HepG2 (cell line): Measurements from ENCODE around the gene ZNF615. TPM values are rescaled to one million over a fixed set of nuclear protein-coding genes. Genes with fewer than 3 reads are reported as not detected.

Experiments used
- DMAP1 ChIP-seq: IDR thresholded peaks from 2 replicates; pipeline ENCODE4 v1.6.1; 2016
- DZIP1 ChIP-seq: sonication (generic); formaldehyde crosslinking; IDR thresholded peaks from 2 replicates; pipeline ENCODE4 v1.5.0; 2020; ENCODE audit warnings: mild to moderate bottlenecking, missing genetic modification reagents
- GATAD1 ChIP-seq: IDR thresholded peaks from 2 replicates; pipeline ENCODE4 v1.6.1; 2016; ENCODE audit warnings: missing genetic modification reagents, missing compliant biosample characterization
- IRX3 ChIP-seq: sonication (generic); formaldehyde crosslinking; IDR thresholded peaks from 2 replicates; pipeline ENCODE4 v1.8.1; 2023; ENCODE audit warnings: mild to moderate bottlenecking, low read depth, missing genetic modification reagents, borderline replicate concordance
- MTF1 ChIP-seq: sonication (generic); formaldehyde crosslinking; IDR thresholded peaks from 2 replicates; pipeline ENCODE4 v1.5.0; 2020; ENCODE audit warnings: missing genetic modification reagents
- NR0B2 ChIP-seq: sonication (generic); formaldehyde crosslinking; IDR thresholded peaks from 2 replicates; pipeline ENCODE4 v1.4.0; 2020; ENCODE audit warnings: mild to moderate bottlenecking, missing genetic modification reagents
- PRDM10 ChIP-seq: sonication (generic); formaldehyde crosslinking; IDR thresholded peaks from 2 replicates; pipeline ENCODE4 v1.4.0; 2020; ENCODE audit warnings: low read depth, missing genetic modification reagents
- TCF12 ChIP-seq, 2 experiments: fragments of 450-650 bp in 1 of 2; sonication (generic) in 1 of 2; formaldehyde crosslinking in 1 of 2; IDR thresholded peaks; 2 replicates each; pipeline versions ENCODE4 v1.6.1 to v1.8.0; 2017 to 2022; ENCODE audit warnings: antibody characterized with exemption in 1 of 2, mild to moderate bottlenecking in 1 of 2, missing genetic modification reagents in 1 of 2, moderate library complexity in 1 of 2
- TRIM24 ChIP-seq: sonication (generic); formaldehyde crosslinking; IDR thresholded peaks from 2 replicates; pipeline ENCODE4 v1.8.0; 2022; ENCODE audit warnings: mild to moderate bottlenecking, missing genetic modification reagents
- ZC3H13 ChIP-seq: sonication (generic); formaldehyde crosslinking; IDR thresholded peaks from 2 replicates; pipeline ENCODE4 v1.8.1; 2023; ENCODE audit warnings: mild to moderate bottlenecking, missing genetic modification reagents, moderate library complexity
- ZNF296 ChIP-seq: sonication (generic); formaldehyde crosslinking; conservative IDR thresholded peaks from 2 replicates; pipeline ENCODE4 v1.5.0; 2020; ENCODE audit warnings: mild to moderate bottlenecking, missing genetic modification reagents
- ZNF367 ChIP-seq: sonication (generic); formaldehyde crosslinking; IDR thresholded peaks from 2 replicates; pipeline ENCODE4 v1.4.0; 2020; ENCODE audit warnings: missing genetic modification reagents, borderline replicate concordance
- ZNF484 ChIP-seq: sonication (generic); formaldehyde crosslinking; IDR thresholded peaks from 2 replicates; pipeline ENCODE4 v1.5.1; 2020; ENCODE audit warnings: mild to moderate bottlenecking, low read depth, missing genetic modification reagents, borderline replicate concordance
- ZNF761 ChIP-seq: sonication (generic); formaldehyde crosslinking; conservative IDR thresholded peaks from 2 replicates; pipeline ENCODE4 v1.4.0; 2020; ENCODE audit warnings: mild to moderate bottlenecking, missing genetic modification reagents
- polyA plus RNA-seq, 8 experiments: library from polyadenylated mRNA; depleted of rRNA in 3 of 8; stranded (reverse) in 7 of 8; unstranded in 1 of 8; fragments of >200 nt; fragmentation: Illumina TruSeq in 4 of 8; extraction: Trizol in 4 of 8; gene quantifications; 2 replicates each; pipeline versions ENCODE4 v1.2.1 to v1.2.3, GENCODE V29; 2011 to 2016; ENCODE audit warnings: low read depth in 4 of 8, missing spikeins in 1 of 8, mixed read lengths in 1 of 8; ENCODE audit not compliant: insufficient read depth in 1 of 8
- total RNA-seq, 5 experiments: library from RNA; depleted of rRNA; stranded (reverse); fragments of >200 nt; fragmentation: Illumina TruSeq; extraction: Trizol; gene quantifications; 2 replicates each; pipeline ENCODE4 v1.2.3, GENCODE V29; 2016; ENCODE audit warnings: low read depth in 1 of 5
- TF ChIP-seq, protein P1 (sequence below): sonication (generic); formaldehyde crosslinking; IDR thresholded peaks from 2 replicates; pipeline ENCODE4 v1.4.0; 2020; ENCODE audit warnings: missing genetic modification reagents, mild to moderate bottlenecking, borderline replicate concordance
- TF ChIP-seq, protein P2 (sequence below): IDR thresholded peaks from 2 replicates; pipeline ENCODE4 v1.6.1; 2016; ENCODE audit warnings: missing compliant biosample characterization, missing genetic modification reagents, borderline replicate concordance

ZNF615 gene
- total and polyA plus RNA-seq, 2 of the 13 experiments (the other 11 are each of a cell fraction or from before 2014, with no cell fraction given), result 5.2 to 7.8 TPM

GRCh38 chr19:52028027-52028779, 20.2 kb upstream of the ZNF615 start, which contains the start of gene ZNF614 (continued):
- TF ChIP-seq, protein P1, sequence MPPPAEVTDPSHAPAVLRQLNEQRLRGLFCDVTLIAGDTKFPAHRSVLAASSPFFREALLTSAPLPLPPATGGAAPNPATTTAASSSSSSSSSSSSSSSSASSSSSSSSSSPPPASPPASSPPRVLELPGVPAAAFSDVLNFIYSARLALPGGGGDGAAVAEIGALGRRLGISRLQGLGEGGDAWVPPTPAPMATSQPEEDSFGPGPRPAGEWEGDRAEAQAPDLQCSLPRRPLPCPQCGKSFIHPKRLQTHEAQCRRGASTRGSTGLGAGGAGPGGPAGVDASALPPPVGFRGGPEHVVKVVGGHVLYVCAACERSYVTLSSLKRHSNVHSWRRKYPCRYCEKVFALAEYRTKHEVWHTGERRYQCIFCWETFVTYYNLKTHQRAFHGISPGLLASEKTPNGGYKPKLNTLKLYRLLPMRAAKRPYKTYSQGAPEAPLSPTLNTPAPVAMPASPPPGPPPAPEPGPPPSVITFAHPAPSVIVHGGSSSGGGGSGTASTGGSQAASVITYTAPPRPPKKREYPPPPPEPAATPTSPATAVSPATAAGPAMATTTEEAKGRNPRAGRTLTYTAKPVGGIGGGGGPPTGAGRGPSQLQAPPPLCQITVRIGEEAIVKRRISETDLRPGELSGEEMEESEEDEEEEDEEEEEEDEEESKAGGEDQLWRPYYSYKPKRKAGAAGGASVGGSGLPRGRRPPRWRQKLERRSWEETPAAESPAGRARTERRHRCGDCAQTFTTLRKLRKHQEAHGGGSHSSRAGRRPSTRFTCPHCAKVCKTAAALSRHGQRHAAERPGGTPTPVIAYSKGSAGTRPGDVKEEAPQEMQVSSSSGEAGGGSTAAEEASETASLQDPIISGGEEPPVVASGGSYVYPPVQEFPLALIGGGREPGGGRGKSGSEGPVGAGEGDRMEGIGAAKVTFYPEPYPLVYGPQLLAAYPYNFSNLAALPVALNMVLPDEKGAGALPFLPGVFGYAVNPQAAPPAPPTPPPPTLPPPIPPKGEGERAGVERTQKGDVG (CRISPR knock-in tag), result no peak
- TF ChIP-seq DMAP1 (CRISPR knock-in tag), result peak; percentile 96
- TF ChIP-seq MTF1 (CRISPR knock-in tag), result 0 out of 2 replicates have a peak, but pooled peaks have one; percentile 9
- peak; percentile 60; the same call in 1 of the 2 replicates for TF ChIP-seq ZC3H13 (CRISPR knock-in tag)
- TF ChIP-seq ZNF367 (CRISPR knock-in tag), result no peak
- TF ChIP-seq ZNF296 (CRISPR knock-in tag), result no peak
- no peak for TF ChIP-seq ZNF484
- TF ChIP-seq ZNF761 (CRISPR knock-in tag), result 0 out of 2 replicates have a peak, but pooled peaks have one; percentile 37
- TF ChIP-seq, protein P2, sequence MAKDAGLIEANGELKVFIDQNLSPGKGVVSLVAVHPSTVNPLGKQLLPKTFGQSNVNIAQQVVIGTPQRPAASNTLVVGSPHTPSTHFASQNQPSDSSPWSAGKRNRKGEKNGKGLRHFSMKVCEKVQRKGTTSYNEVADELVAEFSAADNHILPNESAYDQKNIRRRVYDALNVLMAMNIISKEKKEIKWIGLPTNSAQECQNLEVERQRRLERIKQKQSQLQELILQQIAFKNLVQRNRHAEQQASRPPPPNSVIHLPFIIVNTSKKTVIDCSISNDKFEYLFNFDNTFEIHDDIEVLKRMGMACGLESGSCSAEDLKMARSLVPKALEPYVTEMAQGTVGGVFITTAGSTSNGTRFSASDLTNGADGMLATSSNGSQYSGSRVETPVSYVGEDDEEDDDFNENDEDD (CRISPR knock-in tag), result no peak; the same call in 1 of the 2 replicates
- no peak for TF ChIP-seq TRIM24 (CRISPR knock-in tag)
- peak; percentile 79 for TF ChIP-seq NR0B2 (CRISPR knock-in tag)
- TF ChIP-seq DZIP1 (CRISPR knock-in tag), result no peak
- TF ChIP-seq PRDM10, result 0 out of 2 replicates have a peak, but pooled peaks have one; percentile 22
- TF ChIP-seq TCF12 (IDR thresholded peaks at IDR 0.05), result no peak
- TF ChIP-seq TCF12 (CRISPR knock-in tag; IDR thresholded peaks at IDR 0.05), result 0 out of 2 replicates have a peak, but pooled peaks have one; percentile 52
- peak; percentile 78; the same call in 1 of the 2 replicates for TF ChIP-seq IRX3 (CRISPR knock-in tag)
- peak; percentile 95 for TF ChIP-seq GATAD1 (CRISPR knock-in tag)
